Measurements from ENCODE around the gene PCDHGB4.

The PCDHGB4 gene

GRCh38 chr5:141360685-141361084 is 26.8 kb upstream of the PCDHGB4 start:
- TF ChIP-seq, protein P1, sequence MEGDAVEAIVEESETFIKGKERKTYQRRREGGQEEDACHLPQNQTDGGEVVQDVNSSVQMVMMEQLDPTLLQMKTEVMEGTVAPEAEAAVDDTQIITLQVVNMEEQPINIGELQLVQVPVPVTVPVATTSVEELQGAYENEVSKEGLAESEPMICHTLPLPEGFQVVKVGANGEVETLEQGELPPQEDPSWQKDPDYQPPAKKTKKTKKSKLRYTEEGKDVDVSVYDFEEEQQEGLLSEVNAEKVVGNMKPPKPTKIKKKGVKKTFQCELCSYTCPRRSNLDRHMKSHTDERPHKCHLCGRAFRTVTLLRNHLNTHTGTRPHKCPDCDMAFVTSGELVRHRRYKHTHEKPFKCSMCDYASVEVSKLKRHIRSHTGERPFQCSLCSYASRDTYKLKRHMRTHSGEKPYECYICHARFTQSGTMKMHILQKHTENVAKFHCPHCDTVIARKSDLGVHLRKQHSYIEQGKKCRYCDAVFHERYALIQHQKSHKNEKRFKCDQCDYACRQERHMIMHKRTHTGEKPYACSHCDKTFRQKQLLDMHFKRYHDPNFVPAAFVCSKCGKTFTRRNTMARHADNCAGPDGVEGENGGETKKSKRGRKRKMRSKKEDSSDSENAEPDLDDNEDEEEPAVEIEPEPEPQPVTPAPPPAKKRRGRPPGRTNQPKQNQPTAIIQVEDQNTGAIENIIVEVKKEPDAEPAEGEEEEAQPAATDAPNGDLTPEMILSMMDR (IDR thresholded peaks at IDR 0.05) = no peak

GRCh38 chr5:141362719-141363118 is 24.8 kb upstream of the PCDHGB4 start:
- TF ChIP-seq, protein P1 (IDR thresholded peaks at IDR 0.05) = no peak

GRCh38 chr5:141363952-141364660 is 23.4 kb upstream of the PCDHGB4 start, which contains the start of gene PCDHGA5:
PCDHGA5 (plus strand) TSS chr5:141364162; CDS start chr5:141364331, 169 bp downstream.
- TF ChIP-seq, protein P1 (IDR thresholded peaks at IDR 0.05) = peak; percentile 33; the same call in 1 of the 2 replicates

GRCh38 chr5:141366016-141366896 is 21.2 kb upstream of the PCDHGB4 start:
- TF ChIP-seq, protein P1 (IDR thresholded peaks at IDR 0.05) = no peak

GRCh38 chr5:141369994-141370848 is 17.3 kb upstream of the PCDHGB4 start, which contains the start of gene PCDHGB3:
PCDHGB3 (plus strand) TSS chr5:141370242; CDS start chr5:141370395, 153 bp downstream.
- TF ChIP-seq, protein P1 (IDR thresholded peaks at IDR 0.05) = no peak

DNA sequence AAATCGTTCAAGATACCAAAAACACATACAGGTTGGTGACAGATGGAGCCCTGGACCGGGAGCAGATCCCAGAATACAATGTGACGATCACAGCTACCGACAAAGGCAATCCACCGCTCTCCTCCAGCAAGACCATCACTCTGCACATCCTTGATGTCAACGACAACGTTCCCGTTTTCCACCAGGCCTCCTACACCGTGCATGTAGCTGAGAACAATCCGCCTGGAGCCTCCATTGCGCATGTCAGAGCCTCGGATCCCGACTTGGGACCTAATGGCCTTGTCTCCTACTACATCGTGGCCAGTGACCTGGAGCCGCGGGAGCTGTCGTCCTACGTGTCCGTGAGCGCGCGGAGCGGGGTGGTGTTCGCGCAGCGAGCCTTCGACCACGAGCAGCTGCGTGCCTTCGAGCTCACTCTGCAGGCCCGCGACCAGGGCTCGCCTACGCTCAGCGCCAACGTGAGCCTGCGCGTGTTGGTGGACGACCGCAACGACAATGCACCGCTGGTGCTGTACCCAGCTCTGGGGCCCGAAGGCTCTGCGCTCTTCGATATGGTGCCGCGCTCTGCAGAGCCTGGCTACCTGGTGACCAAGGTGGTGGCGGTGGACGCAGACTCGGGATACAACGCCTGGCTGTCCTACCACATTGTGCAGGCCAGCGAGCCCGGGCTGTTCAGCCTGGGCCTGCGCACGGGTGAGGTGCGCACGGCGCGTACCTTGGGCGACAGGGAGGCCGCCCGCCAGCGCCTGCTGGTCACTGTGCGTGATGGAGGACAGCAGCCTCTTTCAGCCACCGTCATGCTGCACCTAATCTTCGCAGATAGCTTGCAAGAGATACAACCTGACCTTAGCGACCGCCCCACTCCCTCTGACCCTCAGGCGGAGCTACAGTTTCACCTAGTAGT is 15.7 kb upstream of the PCDHGB4 start:
- TF ChIP-seq, protein P1 (IDR thresholded peaks at IDR 0.05) = no peak
